Measurements from ENCODE around the gene BRPF3. TPM values are rescaled to one million over a fixed set of nuclear protein-coding genes. Genes with fewer than 3 reads are reported as not detected.

The BRPF3 gene
- total RNA-seq, 1 donor from 2014 or later, result 28.2 TPM

DNA sequence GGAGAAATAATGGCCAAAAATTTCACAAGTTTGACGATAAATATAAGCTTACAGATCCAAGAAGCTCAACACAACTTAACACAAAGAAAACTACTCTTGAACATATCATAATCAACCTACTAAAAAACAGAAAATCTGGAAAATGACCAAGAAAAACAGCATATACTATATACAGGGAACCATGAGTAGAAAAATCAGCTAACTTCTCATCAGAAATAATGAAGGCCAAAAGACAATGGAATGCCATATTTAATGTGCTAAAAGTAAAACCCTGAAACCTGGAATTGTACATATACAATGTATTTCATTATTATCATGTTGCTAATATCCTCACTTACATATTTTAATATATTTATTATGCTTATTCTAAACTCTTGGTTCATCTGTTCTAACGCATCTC is 40.9 kb upstream of the BRPF3 start:
- H3K4me1 Mint-ChIP-seq (ENCODE audit: low read depth), result no peaks in the 10 kb centered on the region
- peaks cover 23% of the 10 kb centered on the region for H3K9me3 Mint-ChIP-seq (ENCODE audit: low read depth)

DNA sequence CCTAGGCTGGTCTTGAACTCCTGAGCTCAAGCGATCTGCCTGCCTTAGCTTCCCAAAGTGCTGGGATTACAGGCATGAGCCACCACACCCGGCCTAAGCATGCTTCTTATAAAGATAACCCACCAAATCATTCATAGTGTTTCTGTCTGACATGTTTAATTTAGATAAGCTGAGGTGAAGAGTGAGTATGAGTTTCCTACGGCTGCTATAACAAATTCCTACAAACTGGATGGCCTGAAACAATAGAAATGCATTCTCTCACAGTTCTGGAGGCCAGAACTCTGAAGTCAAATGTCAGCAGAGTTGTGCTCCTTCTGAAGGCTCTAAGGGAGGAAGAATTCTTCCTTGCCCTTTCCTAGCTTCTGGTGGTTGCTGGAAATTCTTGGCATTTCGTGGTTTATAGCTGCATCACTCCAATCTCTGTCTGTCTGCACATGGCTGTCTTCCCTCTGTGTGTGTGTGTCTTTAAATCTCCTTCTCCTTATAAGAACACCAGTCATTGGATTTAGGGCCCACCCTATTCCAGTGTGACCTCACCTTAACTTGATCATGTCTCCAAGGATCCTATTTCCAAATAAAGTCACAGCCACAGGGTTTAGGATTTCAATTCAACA is 36.3 kb upstream of the BRPF3 start:
- no peaks in the 10 kb centered on the region for H3K4me1 Mint-ChIP-seq (ENCODE audit: low read depth)
- peaks cover 9% of the 10 kb centered on the region for H3K9me3 Mint-ChIP-seq (ENCODE audit: low read depth)
- no peak overlapping the region for H3K4me3 Mint-ChIP-seq (ENCODE audit: unreplicated experiment)
- H3K27ac Mint-ChIP-seq (ENCODE audit: unreplicated experiment), result no peak overlapping the region
- DNase-seq (ENCODE audit: low spot score), result no peak
- H3K27me3 Mint-ChIP-seq (ENCODE audit: low read depth), result no peaks in the 10 kb centered on the region
- H3K36me3 Mint-ChIP-seq (ENCODE audit: low read depth), result peaks cover 7% of the 10 kb centered on the region
- TF ChIP-seq, protein P1, sequence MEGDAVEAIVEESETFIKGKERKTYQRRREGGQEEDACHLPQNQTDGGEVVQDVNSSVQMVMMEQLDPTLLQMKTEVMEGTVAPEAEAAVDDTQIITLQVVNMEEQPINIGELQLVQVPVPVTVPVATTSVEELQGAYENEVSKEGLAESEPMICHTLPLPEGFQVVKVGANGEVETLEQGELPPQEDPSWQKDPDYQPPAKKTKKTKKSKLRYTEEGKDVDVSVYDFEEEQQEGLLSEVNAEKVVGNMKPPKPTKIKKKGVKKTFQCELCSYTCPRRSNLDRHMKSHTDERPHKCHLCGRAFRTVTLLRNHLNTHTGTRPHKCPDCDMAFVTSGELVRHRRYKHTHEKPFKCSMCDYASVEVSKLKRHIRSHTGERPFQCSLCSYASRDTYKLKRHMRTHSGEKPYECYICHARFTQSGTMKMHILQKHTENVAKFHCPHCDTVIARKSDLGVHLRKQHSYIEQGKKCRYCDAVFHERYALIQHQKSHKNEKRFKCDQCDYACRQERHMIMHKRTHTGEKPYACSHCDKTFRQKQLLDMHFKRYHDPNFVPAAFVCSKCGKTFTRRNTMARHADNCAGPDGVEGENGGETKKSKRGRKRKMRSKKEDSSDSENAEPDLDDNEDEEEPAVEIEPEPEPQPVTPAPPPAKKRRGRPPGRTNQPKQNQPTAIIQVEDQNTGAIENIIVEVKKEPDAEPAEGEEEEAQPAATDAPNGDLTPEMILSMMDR (IDR thresholded peaks at IDR 0.05), result no peak

More for the DNA sequence above, 40.9 kb upstream of the BRPF3 start:
- Mint-ChIP-seq H3K4me3 (ENCODE audit: unreplicated experiment) (no peak overlapping the region), H3K36me3 (ENCODE audit: low read depth) (peaks cover 13% of the 10 kb centered on the region), H3K27ac (ENCODE audit: unreplicated experiment) (no peak overlapping the region), H3K27me3 (ENCODE audit: low read depth) (peaks cover 2% of the 10 kb centered on the region)
- TF ChIP-seq, protein P1 (IDR thresholded peaks at IDR 0.05), result no peak
- DNase-seq (ENCODE audit: low spot score), result no peak

DNA sequence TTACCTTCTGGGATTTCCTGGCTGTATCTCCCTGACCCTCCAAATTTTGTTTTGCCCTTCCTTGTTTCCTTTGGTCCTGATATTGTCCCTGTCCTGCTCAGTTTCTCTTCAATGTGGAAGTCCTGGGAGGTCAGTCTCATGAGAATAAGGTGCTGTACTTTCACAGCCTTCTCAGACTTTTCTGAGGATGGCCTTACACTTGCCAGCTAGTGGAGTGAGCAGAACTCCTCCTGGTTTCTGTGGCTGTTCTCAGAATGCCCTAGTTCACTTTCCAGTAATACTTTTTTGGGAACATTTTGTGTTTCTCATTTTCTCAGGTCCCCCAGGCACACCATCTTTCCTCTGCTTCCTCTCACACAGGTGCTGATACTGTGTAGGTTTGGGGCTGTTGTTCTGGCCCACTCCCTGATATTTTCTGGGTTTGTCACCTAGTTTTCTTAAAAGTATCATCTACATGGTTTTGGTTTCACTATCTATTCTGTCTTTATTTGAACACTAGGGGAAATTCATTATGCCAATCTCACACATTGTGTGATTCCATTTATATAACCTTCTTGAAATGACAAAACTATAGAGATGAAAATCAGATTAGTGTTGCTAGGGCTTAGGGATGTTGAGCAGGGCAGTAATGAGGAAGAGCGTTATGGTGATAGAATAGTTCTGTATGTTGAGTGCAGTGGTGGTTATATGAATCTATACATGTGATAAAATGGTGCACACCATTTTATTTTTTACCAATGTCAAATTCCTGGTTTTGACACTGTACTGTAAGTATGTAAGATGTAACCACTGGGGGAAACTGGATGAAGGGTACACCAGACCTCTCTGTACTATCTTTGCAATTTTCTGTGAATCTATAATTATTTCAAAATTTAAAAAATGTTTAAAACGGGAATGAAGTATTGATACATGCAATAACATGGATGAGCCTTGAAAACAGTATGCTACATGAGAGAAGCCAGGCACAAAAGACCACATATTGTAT is 27.2 kb upstream of the BRPF3 start:
- TF ChIP-seq, protein P1 (IDR thresholded peaks at IDR 0.05), result no peak
- H3K27ac Mint-ChIP-seq (ENCODE audit: unreplicated experiment), result no peak overlapping the region
- no peak for DNase-seq (ENCODE audit: low spot score)
- peaks cover 1% of the 10 kb centered on the region for H3K27me3 Mint-ChIP-seq (ENCODE audit: low read depth)
- H3K4me3 Mint-ChIP-seq (ENCODE audit: unreplicated experiment), result no peak overlapping the region
- H3K9me3 Mint-ChIP-seq (ENCODE audit: low read depth), result peaks cover 7% of the 10 kb centered on the region
- no peaks in the 10 kb centered on the region for H3K4me1 Mint-ChIP-seq (ENCODE audit: low read depth)
- H3K36me3 Mint-ChIP-seq (ENCODE audit: low read depth), result peaks cover 5% of the 10 kb centered on the region

DNA sequence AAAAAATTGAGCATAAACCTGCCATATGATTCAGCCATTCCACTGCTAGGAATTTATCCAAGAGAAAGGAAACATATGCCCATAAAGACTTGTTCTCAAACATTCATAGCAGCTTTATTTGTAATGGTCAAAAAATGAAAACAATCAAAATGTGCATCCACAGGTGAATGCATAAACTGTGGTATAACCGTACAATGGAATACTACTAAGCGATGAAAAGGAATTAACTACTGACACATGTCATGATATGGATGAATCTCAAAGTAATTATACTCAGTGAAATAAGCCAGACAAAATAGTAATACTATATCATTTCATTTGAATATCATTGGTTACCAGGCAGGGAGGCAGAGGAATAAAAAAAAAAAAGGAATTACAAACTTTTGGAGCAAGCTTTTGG is 25.8 kb upstream of the BRPF3 start:
- H3K27me3 Mint-ChIP-seq (ENCODE audit: low read depth), result peaks cover 1% of the 10 kb centered on the region

DNA sequence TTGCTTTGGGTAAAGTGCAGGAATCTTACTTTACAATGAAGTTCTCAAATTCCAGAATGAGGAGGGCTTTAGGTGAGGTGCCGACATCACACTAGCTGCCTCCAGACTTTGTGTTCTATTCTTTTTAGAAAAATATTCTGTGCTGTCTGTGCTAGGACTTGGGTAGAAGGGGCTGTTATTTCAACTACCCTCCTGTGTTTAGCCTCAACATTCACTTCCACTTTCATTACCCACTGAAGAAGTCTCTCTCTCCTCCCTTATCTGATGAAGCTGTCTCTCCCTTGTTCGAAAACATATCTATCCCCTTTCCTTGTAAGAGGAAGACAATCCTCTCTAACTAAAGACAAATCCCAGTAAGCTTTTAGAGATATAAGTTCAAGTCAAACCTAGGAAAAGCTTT is 25.0 kb upstream of the BRPF3 start:
- Mint-ChIP-seq H3K9me3 (ENCODE audit: low read depth) (peaks cover 7% of the 10 kb centered on the region), H3K27ac (ENCODE audit: unreplicated experiment) (no peak overlapping the region), H3K36me3 (ENCODE audit: low read depth) (peaks cover 5% of the 10 kb centered on the region), H3K4me3 (ENCODE audit: unreplicated experiment) (no peak overlapping the region), H3K4me1 (ENCODE audit: low read depth) (no peaks in the 10 kb centered on the region), H3K27me3 (ENCODE audit: low read depth) (peaks cover 1% of the 10 kb centered on the region)
- TF ChIP-seq, protein P1 (IDR thresholded peaks at IDR 0.05), result no peak
- DNase-seq (ENCODE audit: low spot score), result no peak

More for the DNA sequence above, 25.8 kb upstream of the BRPF3 start:
- DNase-seq (ENCODE audit: low spot score), result no peak
- no peak overlapping the region for H3K27ac Mint-ChIP-seq (ENCODE audit: unreplicated experiment)
- peaks cover 5% of the 10 kb centered on the region for H3K36me3 Mint-ChIP-seq (ENCODE audit: low read depth)
- no peak overlapping the region for H3K4me3 Mint-ChIP-seq (ENCODE audit: unreplicated experiment)
- TF ChIP-seq, protein P1 (IDR thresholded peaks at IDR 0.05), result no peak
- H3K9me3 Mint-ChIP-seq (ENCODE audit: low read depth), result peaks cover 7% of the 10 kb centered on the region
- no peaks in the 10 kb centered on the region for H3K4me1 Mint-ChIP-seq (ENCODE audit: low read depth)
